Fibroblast of lung (primary cell): ENCODE measurements around the gene PFKFB2.

ENCODE experiments used
- CTCF ChIP-seq, 2 donors: IDR thresholded peaks in 1 of 2; conservative IDR thresholded peaks in 1 of 2; 1 replicate in 1 of 2; 2 replicates in 1 of 2; pipeline ENCODE4 v1.5.1; 2011 to 2012; ENCODE audit warnings: low read length in 2 of 2, control low read depth in 1 of 2, inconsistent platforms in 1 of 2, low read depth in 1 of 2, mild to moderate bottlenecking in 1 of 2
- EZH2 ChIP-seq: IDR thresholded peaks from 2 replicates; pipeline ENCODE4 v1.5.1; 2012; ENCODE audit warnings: low read length, control low read depth, mild to moderate bottlenecking; ENCODE audit errors: missing control alignments

- no peak for TF ChIP-seq EZH2
- no peak for TF ChIP-seq CTCF (conservative IDR thresholded peaks at IDR 0.05 in 1 of 2, IDR thresholded peaks at IDR 0.05 in 1 of 2; ENCODE audit: low read depth in 1 of 2, low read length in 2 of 2)
These were observed 45.6 kb upstream of the PFKFB2 start for GRCh38 chr1:207007352-207008033.
